NT2/D1 (cell line): ENCODE data around the gene GTPBP8.

Experiments used
- YY1 ChIP-seq: IDR thresholded peaks from 2 replicates; pipeline ENCODE4 v1.6.1; 2011; ENCODE audit not compliant: insufficient read length, insufficient read depth
- ZNF274 ChIP-seq: IDR thresholded peaks from 2 replicates; pipeline ENCODE4 v1.6.1; 2011; ENCODE audit warnings: mild to moderate bottlenecking, low read depth, low read length

GRCh38 chr3:113040231-113040630 is 49.4 kb downstream of the GTPBP8 start:
- no peak for TF ChIP-seq ZNF274
- TF ChIP-seq YY1: no peak
